Ovary (tissue), 3 donors: ENCODE measurements around the gene NDOR1.

ENCODE experiments used
- CTCF ChIP-seq, 3 donors: fragments of 450-650 bp in 2 of 3; fragments of 200-600 bp in 1 of 3; IDR thresholded peaks; one replicate each; pipeline versions ENCODE4 v1.5.1 to v1.8.0; 2016 to 2022; ENCODE audit warnings: antibody characterized with exemption in 3 of 3, mild to moderate bottlenecking in 1 of 3
- POLR2A ChIP-seq: fragments of 450-650 bp; IDR thresholded peaks from one replicate; pipeline ENCODE4 v1.6.1; 2017; ENCODE audit warnings: antibody characterized with exemption, mild to moderate bottlenecking, moderate library complexity
- donor health status: DM: no; HTN: no; CAD: no.

GRCh38 chr9:137159105-137160053 lies 46.1 kb upstream of the NDOR1 start:
- no peak for TF ChIP-seq CTCF (IDR thresholded peaks at IDR 0.05)
- TF ChIP-seq POLR2A, result no peak
